LNCAP (cell line): ENCODE results near the gene UQCC2.

ENCODE experiments used
- CTCF ChIP-seq: fragments of 450-650 bp; IDR thresholded peaks from 2 replicates; pipeline ENCODE4 v1.5.1; 2017; ENCODE audit warnings: mild to moderate bottlenecking

The UQCC2 gene

GRCh38 chr6:33723371-33724085 lies 12.0 kb upstream of the UQCC2 start:
- no peak for TF ChIP-seq CTCF

GRCh38 chr6:33722103-33722623 lies 10.7 kb upstream of the UQCC2 start:
- no peak for TF ChIP-seq CTCF

GRCh38 chr6:33721508-33721907 lies 10.0 kb upstream of the UQCC2 start:
- TF ChIP-seq CTCF = no peak

- no peak for TF ChIP-seq CTCF
Measured at GRCh38 chr6:33720998-33721397, 9.5 kb upstream of the UQCC2 start.

GRCh38 chr6:33719326-33719987 lies 8.0 kb upstream of the UQCC2 start:
- TF ChIP-seq CTCF = no peak

- TF ChIP-seq CTCF = no peak
Measured at GRCh38 chr6:33718713-33719112, 7.2 kb upstream of the UQCC2 start.

- no peak for TF ChIP-seq CTCF
Measured at GRCh38 chr6:33717934-33718455, 6.5 kb upstream of the UQCC2 start.
